IMR-90 (cell line): Measurements from ENCODE around the gene ELOVL2. TPM values are rescaled to one million over a fixed set of nuclear protein-coding genes. Genes with fewer than 3 reads are reported as not detected.

Source experiments
- ATAC-seq: fragments of 200-7000 bp; cut with Tn5 transposase; 2 replicates; pipeline ENCODE4 v1.9.1; 2020; ENCODE audit warnings: low read depth, mild to moderate bottlenecking, moderate library complexity
- BruUV-seq: library from RNA; stranded (reverse); fragments of 400-500 nt; replicated peaks from 2 replicates; lab custom pipeline; 2021; lab: Mats Ljungman, UMichigan
- CTCF ChIA-PET: fragments of 300-600 bp; formaldehyde crosslinking; extraction: SDS; loops from one replicate; lab custom pipeline; 2021; ENCODE audit warnings: antibody characterized with exemption; lab: Yijun Ruan, JAX
- POLR2A ChIA-PET: fragments of 300-600 bp; sonication (Branson Sonifier 250); formaldehyde crosslinking; loops from one replicate; lab custom pipeline; 2022; ENCODE audit warnings: antibody characterized with exemption; ENCODE audit not compliant: unreplicated experiment; lab: Charles Lee
- DNase-seq: peaks from one replicate; pipeline ENCODE4 v3.0.0; 2013
- H2AFZ ChIP-seq: replicated peaks from 2 replicates; pipeline ENCODE3; 2013; ENCODE audit warnings: low read length, mild to moderate bottlenecking; ENCODE audit not compliant: poor library complexity
- H2AK5ac ChIP-seq: 2 replicates; pipeline ENCODE4 v1.6.1; 2013; ENCODE audit warnings: low read depth, low read length, inconsistent platforms
- H2AK9ac ChIP-seq: replicated peaks from 2 replicates; pipeline ENCODE3; 2013; ENCODE audit warnings: mild to moderate bottlenecking, low read depth, low read length, moderate library complexity; ENCODE audit not compliant: poor library complexity
- H2BK120ac ChIP-seq: 2 replicates; pipeline ENCODE4 v1.6.1; 2013; ENCODE audit warnings: low read depth, low read length, inconsistent platforms
- H2BK15ac ChIP-seq: 3 replicates; pipeline ENCODE4 v1.6.1; 2013; ENCODE audit warnings: low read depth, low read length, inconsistent platforms
- H2BK20ac ChIP-seq: 2 replicates; pipeline ENCODE4 v1.6.1; 2013; ENCODE audit warnings: low read depth, mild to moderate bottlenecking, inconsistent platforms, low read length, moderate library complexity
- H2BK5ac ChIP-seq: 2 replicates; pipeline ENCODE4 v1.6.1; 2013; ENCODE audit warnings: mild to moderate bottlenecking, low read depth, low read length, inconsistent platforms; ENCODE audit not compliant: poor library complexity, severe bottlenecking
- H3K14ac ChIP-seq: replicated peaks from 2 replicates; pipeline ENCODE4 v1.6.1; 2013; ENCODE audit warnings: low read depth, low read length, inconsistent platforms
- H3K18ac ChIP-seq: 2 replicates; pipeline ENCODE4 v1.6.1; 2013; ENCODE audit warnings: low read depth, low read length, control low read depth
- H3K23ac ChIP-seq: 2 replicates; pipeline ENCODE4 v1.6.1; 2013; ENCODE audit warnings: low read depth, low read length, inconsistent platforms
- H3K27ac ChIP-seq: 2 replicates; pipeline ENCODE4 v1.5.1; 2013; ENCODE audit warnings: mild to moderate bottlenecking, control low read depth, low read length; ENCODE audit not compliant: insufficient read depth
- H3K27me3 ChIP-seq: 2 replicates; pipeline ENCODE4 v1.6.1; 2013; ENCODE audit warnings: low read length; ENCODE audit not compliant: control insufficient read depth, insufficient read depth
- H3K36me3 ChIP-seq: 2 replicates; pipeline ENCODE4 v1.6.1; 2013; ENCODE audit warnings: low read length, mixed read lengths; ENCODE audit not compliant: control insufficient read depth, insufficient read depth
- H3K4ac ChIP-seq: 2 replicates; pipeline ENCODE4 v1.6.1; 2013; ENCODE audit warnings: low read depth, low read length, inconsistent platforms
- H3K4me1 ChIP-seq: 2 replicates; pipeline ENCODE4 v1.6.1; 2013; ENCODE audit warnings: low read length, mixed read lengths; ENCODE audit not compliant: control insufficient read depth, insufficient read depth
- H3K4me2 ChIP-seq: 2 replicates; pipeline ENCODE4 v1.6.1; 2013; ENCODE audit warnings: low read depth, mild to moderate bottlenecking, control low read depth, low read length, moderate library complexity
- H3K4me3 ChIP-seq: 2 replicates; pipeline ENCODE4 v1.5.1; 2013; ENCODE audit warnings: low read depth, mild to moderate bottlenecking, control low read depth, low read length, moderate library complexity; ENCODE audit not compliant: insufficient read depth
- H3K56ac ChIP-seq: 2 replicates; pipeline ENCODE4 v1.6.1; 2013; ENCODE audit warnings: low read length, inconsistent platforms; ENCODE audit not compliant: insufficient read depth; ENCODE audit errors: extremely low read depth
- H3K79me1 ChIP-seq, 2 experiments: 2 replicates each; pipeline ENCODE4 v1.6.1; 2013; ENCODE audit warnings: low read length in 2 of 2, inconsistent platforms in 1 of 2, low read depth in 1 of 2
- H3K9ac ChIP-seq: 2 replicates; pipeline ENCODE4 v1.6.1; 2013; ENCODE audit warnings: low read depth, low read length, control low read depth
- H3K9me1 ChIP-seq: 2 replicates; pipeline ENCODE4 v1.6.1; 2013; ENCODE audit warnings: low read length, inconsistent platforms; ENCODE audit not compliant: insufficient read depth
- H3K9me3 ChIP-seq: 2 replicates; pipeline ENCODE4 v1.6.1; 2013; ENCODE audit warnings: low read length; ENCODE audit not compliant: control insufficient read depth, insufficient read depth
- H4K20me1 ChIP-seq: 2 replicates; pipeline ENCODE4 v1.6.1; 2013; ENCODE audit warnings: low read length, inconsistent platforms; ENCODE audit not compliant: insufficient read depth
- H4K5ac ChIP-seq: 2 replicates; pipeline ENCODE4 v1.6.1; 2013; ENCODE audit warnings: mild to moderate bottlenecking, low read depth, low read length, control low read depth
- H4K8ac ChIP-seq, 2 experiments: 2 replicates each; pipeline ENCODE4 v1.6.1; 2013; ENCODE audit warnings: low read depth in 2 of 2, low read length in 2 of 2, control low read depth in 1 of 2, inconsistent platforms in 1 of 2
- H4K91ac ChIP-seq: 2 replicates; pipeline ENCODE4 v1.6.1; 2013; ENCODE audit warnings: low read depth, low read length, inconsistent platforms; ENCODE audit not compliant: insufficient read depth
- BHLHE40 ChIP-seq: fragments of 150-350 bp; IDR thresholded peaks from 2 replicates; pipeline ENCODE4 v1.6.1; 2016; ENCODE audit warnings: mild to moderate bottlenecking, low read depth, low read length
- MAFK ChIP-seq: IDR thresholded peaks from 2 replicates; pipeline ENCODE4 v1.6.1; 2012; ENCODE audit warnings: low read depth, low read length, improper control_type of control experiment
- MXI1 ChIP-seq: IDR thresholded peaks from 2 replicates; pipeline ENCODE4 v1.6.1; 2012; ENCODE audit warnings: low read depth, mild to moderate bottlenecking, low read length, moderate library complexity, borderline replicate concordance
- RAD21 ChIP-seq: IDR thresholded peaks from 2 replicates; pipeline ENCODE4 v1.6.1; 2012; ENCODE audit warnings: low read length, improper control_type of control experiment
- RCOR1 ChIP-seq: IDR thresholded peaks from 2 replicates; pipeline ENCODE4 v1.6.1; 2012; ENCODE audit warnings: mild to moderate bottlenecking, low read length, improper control_type of control experiment; ENCODE audit not compliant: insufficient replicate concordance
- SMC3 ChIP-seq: fragments of 150-350 bp; IDR thresholded peaks from 2 replicates; pipeline ENCODE4 v1.6.1; 2016; ENCODE audit warnings: low read depth, mild to moderate bottlenecking, antibody characterized with exemption, low read length, moderate library complexity
- WGBS, 2 experiments: methylation state at CpG; one replicate each; pipeline versions ENCODE4 v1.1.5 to v1.1.7; 2013; ENCODE audit warnings: missing lambda C conversion rate in 2 of 2; ENCODE audit not compliant: insufficient read length in 1 of 2; ENCODE audit errors: extremely low coverage in 2 of 2; 5-methylcytosine and 5-hydroxymethylcytosine counted together
- dilution Hi-C: fragments of 300-500 bp; cut with HindIII; formaldehyde crosslinking; loops from one replicate; pipeline ENCODE4 v1.14.3; 2018; ENCODE audit warnings: low sequenced_read_pairs; ENCODE audit not compliant: unreplicated experiment
- in situ Hi-C: fragments of 300-500 bp; cut with MboI; formaldehyde crosslinking; loops from 3 replicates; pipeline ENCODE4 v1.14.3; 2019; ENCODE audit warnings: low sequenced_read_pairs, inconsistent platforms, mixed read lengths
- intact Hi-C: fragments of 100-400 bp; cut with micrococcal nuclease; formaldehyde crosslinking; loops from 2 replicates; pipeline ENCODE4 v1.10.0; 2022
- polyA plus RNA-seq, 3 experiments: library from polyadenylated mRNA; depleted of rRNA; stranded (reverse); fragments of >200 nt; gene quantifications; 2 replicates each; pipeline ENCODE4 v1.2.3, GENCODE V29; 2012; ENCODE audit warnings: low replicate concordance in 1 of 3
- total RNA-seq: library from RNA; depleted of rRNA; stranded (reverse); fragments of >200 nt; gene quantifications from 2 replicates; pipeline ENCODE4 v1.2.3, GENCODE V29; 2012

The ELOVL2 gene
- total and polyA plus RNA-seq, 2 of the 4 experiments (the other 2 are of a cell fraction), result 6.3 to 7.9 TPM

GRCh38 chr6:10981409-10981808, 62.7 kb downstream of the ELOVL2 start:
- Histone ChIP-seq H2BK5ac (no peak overlapping the region), H3K4ac (no peak overlapping the region), H2BK120ac (no peak overlapping the region), H4K8ac (no peak overlapping the region), H3K27me3 (no peaks in the 10 kb centered on the region), H4K20me1 (no peaks in the 10 kb centered on the region), H3K9me3 (no peaks in the 10 kb centered on the region), H2BK15ac (no peak overlapping the region; the same call in 2 of the 3 replicates), H2AK5ac (no peak overlapping the region), H2BK20ac (no peak overlapping the region), H3K9me1 (no peaks in the 10 kb centered on the region), H3K4me1 (no peaks in the 10 kb centered on the region), H3K14ac (no peak overlapping the region), H4K91ac (no peak overlapping the region), H2AK9ac (no peak overlapping the region), H3K18ac (no peak overlapping the region), H2AFZ (no peak overlapping the region), H3K36me3 (no peaks in the 10 kb centered on the region), H3K4me2 (no peak overlapping the region), H3K9ac (no peak overlapping the region), H3K23ac (no peak overlapping the region), H3K79me1 (no peaks in the 10 kb centered on the region), H3K56ac (no peak overlapping the region), H3K4me3 (no peak overlapping the region), H4K5ac (no peak overlapping the region), H3K27ac (no peak overlapping the region)
- ChIA-PET CTCF (interaction anchor here (1.1 kb wide), 1 partner anchor 10 kb away, joined by 5 read pairs; no protein-coding TSS in a partner anchor), POLR2A (no interaction called here)
- TF ChIP-seq SMC3, result no peak
- no peak for TF ChIP-seq MXI1
- TF ChIP-seq BHLHE40, result no peak
- no peak for TF ChIP-seq RAD21
- TF ChIP-seq MAFK, result no peak
- no peak for TF ChIP-seq RCOR1
- dilution Hi-C loops (no loop called here), in situ Hi-C loops (no loop called here), intact Hi-C loops (no loop called here)
- DNase-seq (no peak), ATAC-seq (no peak)
- BruUV-seq, result no TSS peak
- 75% methylated on average over 1 of the region's 1 CpG; no CpG with 5 or more reads in 1 of the 2 experiments for WGBS, 2 experiments
